Measurements from ENCODE around the gene DPEP1. TPM values are rescaled to one million over a fixed set of nuclear protein-coding genes. Genes with fewer than 3 reads are reported as not detected.
A peak's percentile ranks its signal among the peaks of the same experiment; 100 is the strongest.

Gene DPEP1
- polyA plus RNA-seq, 3 donors, result not detected

- no peak for DNase-seq
- Histone ChIP-seq H3K27ac (ENCODE audit: low read depth in 1 of 2, low read length in 2 of 2) (no peak overlapping the region), H3K4me3 (replicated peaks in 1 of 3; ENCODE audit: low read depth in 2 of 3, low read length in 3 of 3) (no peak overlapping the region), H3K4me1 (ENCODE audit: control insufficient read depth in 1 of 2, insufficient read depth in 2 of 2, low read length in 2 of 2) (peaks cover 10 to 20% of the 10 kb centered on the region in 2 donors), H4K20me1 (ENCODE audit: insufficient read depth, low read length) (no peaks in the 10 kb centered on the region), H3K36me3 (replicated peaks in 1 of 2; ENCODE audit: control insufficient read depth in 1 of 2, insufficient read depth in 2 of 2, low read length in 2 of 2) (no peaks in the 10 kb centered on the region), H3K9ac (ENCODE audit: insufficient read depth, low read length, poor library complexity, severe bottlenecking) (no peak overlapping the region), H3K27me3 (ENCODE audit: control insufficient read depth in 2 of 2, insufficient read depth in 2 of 2, low read length in 2 of 2) (peaks cover 15 to 41% of the 10 kb centered on the region in 2 donors), H3K9me3 (replicated peaks in 1 of 2; ENCODE audit: control insufficient read depth in 1 of 2, insufficient read depth in 1 of 2, low read length in 2 of 2) (peaks cover 0 to 5% of the 10 kb centered on the region in 2 donors), H2AFZ (ENCODE audit: insufficient read depth, low read depth, low read length, poor library complexity, severe bottlenecking) (no peak overlapping the region), H3K79me2 (ENCODE audit: insufficient read depth, low read length) (no peaks in the 10 kb centered on the region), H3K4me2 (replicated peaks; ENCODE audit: extremely low read depth, low read length, poor library complexity, severe bottlenecking) (peak overlapping the region; percentile 60)
- 46% methylated on average over 78 of the region's 89 CpGs for WGBS (ENCODE audit: insufficient coverage)
- Mint-ChIP-seq H3K27me3 (ENCODE audit: low read depth in 3 of 3) (peaks cover 35 to 57% (median 44%) of the 10 kb centered on the region in 3 donors), H3K4me1 (peaks cover 12% of the 10 kb centered on the region), H3K9me3 (peaks cover 0 to 4% (median 3%) of the 10 kb centered on the region in 7 donors), H3K27ac (no peak overlapping the region), H3K36me3 (no peaks in the 10 kb centered on the region), H3K4me3 (peak overlapping the region in 1 of 2 donors; percentile 35)
- intact Hi-C loops (cut with micrococcal nuclease), result loop anchor here (5.0 to 10.0 kb wide), 2 partner anchors 66 to 68 kb away; no protein-coding TSS in a partner anchor
- TF ChIP-seq CTCF (IDR thresholded peaks at IDR 0.05), result no peak
Measured at GRCh38 chr16:89576153-89577054, 37.0 kb upstream of the DPEP1 start.

GRCh38 chr16:89577055-89577759 lies 36.2 kb upstream of the DPEP1 start:
- DNase-seq, result no peak
- WGBS (ENCODE audit: insufficient coverage), result 97% methylated on average over 18 of the region's 25 CpGs
- H3K27me3 Mint-ChIP-seq (ENCODE audit: low read depth in 3 of 3), result peaks cover 30 to 52% (median 40%) of the 10 kb centered on the region in 3 donors

More at GRCh38 chr16:89577055-89577759, 36.2 kb upstream of the DPEP1 start:
- H3K9me3 Mint-ChIP-seq, result peaks cover 0 to 4% (median 3%) of the 10 kb centered on the region in 7 donors
- H3K27ac Mint-ChIP-seq, result no peak overlapping the region
- H3K9ac ChIP-seq (ENCODE audit: insufficient read depth, low read length, poor library complexity, severe bottlenecking), result no peak overlapping the region
- H3K4me1 ChIP-seq (ENCODE audit: control insufficient read depth in 1 of 2, insufficient read depth in 2 of 2, low read length in 2 of 2), result peaks cover 10 to 20% of the 10 kb centered on the region in 2 donors
- H2AFZ ChIP-seq (ENCODE audit: insufficient read depth, low read depth, low read length, poor library complexity, severe bottlenecking), result no peak overlapping the region
- H3K4me3 ChIP-seq (replicated peaks in 1 of 3; ENCODE audit: low read depth in 2 of 3, low read length in 3 of 3), result no peak overlapping the region
- H3K4me1 Mint-ChIP-seq, result peaks cover 7% of the 10 kb centered on the region
- peaks cover 15 to 41% of the 10 kb centered on the region in 2 donors for H3K27me3 ChIP-seq (ENCODE audit: control insufficient read depth in 2 of 2, insufficient read depth in 2 of 2, low read length in 2 of 2)
- H3K4me2 ChIP-seq (replicated peaks; ENCODE audit: extremely low read depth, low read length, poor library complexity, severe bottlenecking), result no peak overlapping the region
- H3K36me3 Mint-ChIP-seq, result no peaks in the 10 kb centered on the region
- intact Hi-C loops (cut with micrococcal nuclease), result loop anchor here (5.0 to 10.0 kb wide), 2 partner anchors 65 to 68 kb away; no protein-coding TSS in a partner anchor
- peak overlapping the region in 1 of 2 donors; percentile 55 for H3K4me3 Mint-ChIP-seq
- no peaks in the 10 kb centered on the region for H4K20me1 ChIP-seq (ENCODE audit: insufficient read depth, low read length)
- H3K79me2 ChIP-seq (ENCODE audit: insufficient read depth, low read length), result no peaks in the 10 kb centered on the region
- no peak for TF ChIP-seq CTCF (IDR thresholded peaks at IDR 0.05)
- H3K36me3 ChIP-seq (replicated peaks in 1 of 2; ENCODE audit: control insufficient read depth in 1 of 2, insufficient read depth in 2 of 2, low read length in 2 of 2), result no peaks in the 10 kb centered on the region
- H3K9me3 ChIP-seq (replicated peaks in 1 of 2; ENCODE audit: control insufficient read depth in 1 of 2, insufficient read depth in 1 of 2, low read length in 2 of 2), result peaks cover 0 to 5% of the 10 kb centered on the region in 2 donors
- no peak overlapping the region for H3K27ac ChIP-seq (ENCODE audit: low read depth in 1 of 2, low read length in 2 of 2)

Data from CD14-positive monocyte (primary cell).